HG02623 (cell line): ENCODE data around the gene RIC1.

Experiments used
- ATAC-seq: cut with Tn5 transposase; IDR thresholded peaks from one replicate; pipeline ENCODE4 v1.9.1; 2021; ENCODE audit warnings: moderate library complexity; ENCODE audit not compliant: unreplicated experiment

Gene RIC1

DNA sequence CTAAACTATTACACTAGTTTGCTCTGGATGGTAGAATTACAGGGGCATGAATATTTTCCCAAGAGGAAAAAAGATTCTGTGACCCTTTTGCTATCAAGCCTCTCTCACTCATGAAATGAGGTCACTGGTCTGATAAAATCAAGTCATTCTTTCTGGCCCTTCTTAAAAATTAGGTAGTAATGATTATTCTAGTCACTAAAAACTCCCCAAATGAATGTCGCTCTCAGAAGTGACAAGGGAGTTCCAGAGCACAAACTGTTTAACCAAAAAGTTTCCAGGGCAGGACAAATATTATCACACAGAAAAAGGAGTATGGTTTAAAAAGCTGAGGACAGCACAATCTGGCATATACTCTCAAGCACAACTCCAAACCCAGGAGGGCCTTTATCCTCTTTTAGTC, 191.5 kb downstream of the RIC1 start:
- no peak for ATAC-seq

DNA sequence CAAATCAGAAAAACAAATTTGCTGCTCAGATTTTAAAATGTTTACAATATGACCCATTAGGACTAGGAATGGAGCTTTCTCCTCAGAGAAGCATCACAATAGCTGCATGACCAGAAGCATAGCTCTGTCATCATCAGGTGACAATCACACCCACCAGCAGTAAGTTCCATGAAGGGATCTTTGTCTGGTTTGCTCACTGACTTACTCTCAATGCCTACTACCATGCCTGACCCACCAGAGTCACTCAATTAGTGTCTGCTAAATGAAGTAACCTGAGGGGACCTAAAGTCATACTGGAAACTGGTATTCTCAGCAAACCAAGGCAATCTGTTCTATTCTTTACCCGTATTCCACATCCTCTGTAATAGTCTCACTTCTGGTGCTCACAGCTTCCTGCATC, 196.3 kb downstream of the RIC1 start:
- no peak for ATAC-seq
